Nephron (organoid): ENCODE measurements around the gene RPL29.

ENCODE experiments used
- H3K27ac Mint-ChIP-seq, 3 experiments: 2 replicates each; pipeline ENCODE4 v1.8.0; 2020; ENCODE audit warnings: mixed read lengths in 3 of 3, mild to moderate bottlenecking in 2 of 3, moderate library complexity in 1 of 3
- H3K27me3 Mint-ChIP-seq: 2 replicates; pipeline ENCODE4 v1.8.0; 2021; ENCODE audit warnings: low read depth, mild to moderate bottlenecking, moderate library complexity, mixed read lengths
- H3K36me3 Mint-ChIP-seq: 2 replicates; pipeline ENCODE4 v1.8.0; 2020; ENCODE audit warnings: low read depth, mixed read lengths
- H3K4me1 Mint-ChIP-seq: 2 replicates; pipeline ENCODE4 v1.8.0; 2020; ENCODE audit warnings: mixed read lengths
- H3K4me3 Mint-ChIP-seq, 3 experiments: 2 replicates each; pipeline ENCODE4 v1.8.0; 2020; ENCODE audit warnings: mild to moderate bottlenecking in 3 of 3, mixed read lengths in 3 of 3, moderate library complexity in 2 of 3
- H3K9me3 Mint-ChIP-seq: 2 replicates; pipeline ENCODE4 v1.8.0; 2020; ENCODE audit warnings: mixed read lengths
- CTCF ChIP-seq, 3 experiments: fragments of 200-600 bp; sonication (generic); IDR thresholded peaks; one replicate each; pipeline ENCODE4 v1.5.0; 2021; ENCODE audit warnings: antibody characterized with exemption in 3 of 3; ENCODE audit not compliant: unreplicated experiment in 3 of 3

RPL29 gene

DNA sequence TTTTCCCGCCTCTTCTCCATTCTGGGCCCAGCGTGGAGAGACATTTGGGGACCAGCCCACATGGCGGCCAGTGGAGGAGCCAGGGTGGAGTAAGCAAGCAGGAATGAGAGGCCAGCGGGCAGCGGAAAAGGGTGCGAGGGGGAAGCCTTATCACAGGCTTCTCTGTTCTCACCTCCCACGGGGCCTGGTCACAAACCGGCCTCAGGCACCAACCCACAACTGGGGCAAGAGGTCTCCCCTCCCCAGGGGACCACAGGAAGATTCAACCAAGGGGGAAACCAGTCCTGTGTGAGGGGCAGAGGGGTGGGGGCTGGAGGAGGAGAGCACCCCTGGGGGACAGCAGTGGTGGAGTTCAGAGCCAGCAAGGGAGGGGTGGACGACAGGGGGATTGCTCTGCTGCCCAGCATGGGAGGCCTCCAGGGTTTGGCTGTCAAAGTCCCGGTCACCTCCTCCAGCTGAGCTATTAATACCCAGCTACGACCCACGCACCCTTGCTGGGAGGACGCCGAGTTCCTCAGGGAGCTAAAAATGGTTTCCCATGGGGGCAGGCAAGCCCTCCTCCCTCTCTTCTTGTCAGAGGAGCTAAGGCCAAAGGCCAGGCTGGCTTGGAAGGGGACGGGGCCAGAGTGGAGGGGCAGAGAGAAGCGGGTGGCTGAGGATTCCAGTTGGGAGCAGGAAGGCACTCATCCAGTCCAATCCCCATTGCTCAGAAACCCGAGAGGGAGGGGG, 23.8 kb upstream of the RPL29 start:
- Mint-ChIP-seq H3K27ac (peak overlapping the region; percentile 40 to 87 (median 54)), H3K27me3 (no peaks in the 10 kb centered on the region), H3K4me1 (peaks cover 56% of the 10 kb centered on the region), H3K9me3 (no peaks in the 10 kb centered on the region), H3K4me3 (peak overlapping the region in 1 of 3 experiments; percentile 27), H3K36me3 (no peaks in the 10 kb centered on the region)
- no peak for TF ChIP-seq CTCF (IDR thresholded peaks at IDR 0.05; ENCODE audit: unreplicated experiment in 3 of 3)

- Mint-ChIP-seq H3K4me3 (no peak overlapping the region), H3K27ac (peak overlapping the region in 1 of 3 experiments; percentile 16), H3K36me3 (no peaks in the 10 kb centered on the region), H3K9me3 (no peaks in the 10 kb centered on the region), H3K4me1 (peaks cover 49% of the 10 kb centered on the region), H3K27me3 (no peaks in the 10 kb centered on the region)
- no peak for TF ChIP-seq CTCF (IDR thresholded peaks at IDR 0.05; ENCODE audit: unreplicated experiment in 3 of 3)
These were observed 22.8 kb upstream of the RPL29 start for GRCh38 chr3:52018319-52019000.

- peak overlapping the region; percentile 52 to 88 (median 57) for H3K27ac Mint-ChIP-seq
- peaks cover 41% of the 10 kb centered on the region for H3K4me1 Mint-ChIP-seq
- no peaks in the 10 kb centered on the region for H3K27me3 Mint-ChIP-seq
- no peaks in the 10 kb centered on the region for H3K9me3 Mint-ChIP-seq
- H3K4me3 Mint-ChIP-seq, result no peak overlapping the region
- TF ChIP-seq CTCF (IDR thresholded peaks at IDR 0.05; ENCODE audit: unreplicated experiment in 3 of 3), result no peak
- no peaks in the 10 kb centered on the region for H3K36me3 Mint-ChIP-seq
These were observed 21.9 kb upstream of the RPL29 start for GRCh38 chr3:52017586-52017985.

GRCh38 chr3:52015438-52016228, 19.9 kb upstream of the RPL29 start:
- H3K4me3 Mint-ChIP-seq, result no peak overlapping the region
- no peak for TF ChIP-seq CTCF (IDR thresholded peaks at IDR 0.05; ENCODE audit: unreplicated experiment in 3 of 3)
- no peaks in the 10 kb centered on the region for H3K36me3 Mint-ChIP-seq
- peaks cover 4% of the 10 kb centered on the region for H3K27me3 Mint-ChIP-seq
- peaks cover 22% of the 10 kb centered on the region for H3K4me1 Mint-ChIP-seq
- H3K9me3 Mint-ChIP-seq, result no peaks in the 10 kb centered on the region
- H3K27ac Mint-ChIP-seq, result no peak overlapping the region

DNA sequence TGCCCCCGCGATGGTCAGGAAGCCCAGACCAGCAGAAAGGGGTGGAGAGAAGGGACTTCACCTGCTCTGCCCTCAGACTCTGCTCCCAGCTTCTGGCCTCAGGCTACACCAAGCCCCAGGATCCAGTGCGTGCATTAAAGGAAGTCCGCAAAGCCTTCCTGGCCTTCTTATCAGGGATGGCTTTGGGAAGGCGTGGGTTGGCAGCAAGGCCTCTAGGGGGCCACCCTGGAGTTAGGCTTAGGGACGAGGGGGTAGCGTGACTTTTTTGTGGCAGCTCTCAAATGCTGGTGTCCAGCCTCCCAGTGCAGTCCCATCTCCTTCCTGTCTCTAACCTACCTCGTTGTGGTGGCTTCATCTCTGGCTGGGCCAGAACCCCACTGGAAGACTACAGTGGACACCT, 18.9 kb upstream of the RPL29 start:
- Mint-ChIP-seq H3K27me3 (peaks cover 4% of the 10 kb centered on the region), H3K27ac (no peak overlapping the region), H3K4me3 (no peak overlapping the region), H3K9me3 (no peaks in the 10 kb centered on the region), H3K4me1 (peaks cover 18% of the 10 kb centered on the region), H3K36me3 (no peaks in the 10 kb centered on the region)
- peak in 2 of 3 experiments; percentile 19 to 36 for TF ChIP-seq CTCF (IDR thresholded peaks at IDR 0.05; ENCODE audit: unreplicated experiment in 3 of 3)
